C4-2B (cell line): Measurements from ENCODE around the gene IGSF23.
A peak's percentile ranks its signal among the peaks of the same experiment; 100 is the strongest.

Experiments used
- H3K27ac ChIP-seq: fragments of 450-650 bp; 2 replicates; pipeline ENCODE4 v1.5.1; 2017
- CTCF ChIP-seq: fragments of 450-650 bp; conservative IDR thresholded peaks from 2 replicates; pipeline ENCODE4 v1.5.1; 2017; ENCODE audit warnings: mild to moderate bottlenecking
- ZFX ChIP-seq: fragments of 450-650 bp; IDR thresholded peaks from 2 replicates; pipeline ENCODE4 v1.6.1; 2017

IGSF23 gene

GRCh38 chr19:44613295-44614178, at the start of gene IGSF23:
IGSF23 (plus strand) TSS chr19:44613563; CDS start chr19:44613646, 83 bp downstream.
- no peak within 1 kb of the TSS for H3K27ac ChIP-seq
- TF ChIP-seq CTCF: no peak
- no peak for TF ChIP-seq ZFX

- no peak overlapping the region for H3K27ac ChIP-seq
- no peak for TF ChIP-seq CTCF
Measured at GRCh38 chr19:44566984-44567383, 46.4 kb upstream of the IGSF23 start.

DNA sequence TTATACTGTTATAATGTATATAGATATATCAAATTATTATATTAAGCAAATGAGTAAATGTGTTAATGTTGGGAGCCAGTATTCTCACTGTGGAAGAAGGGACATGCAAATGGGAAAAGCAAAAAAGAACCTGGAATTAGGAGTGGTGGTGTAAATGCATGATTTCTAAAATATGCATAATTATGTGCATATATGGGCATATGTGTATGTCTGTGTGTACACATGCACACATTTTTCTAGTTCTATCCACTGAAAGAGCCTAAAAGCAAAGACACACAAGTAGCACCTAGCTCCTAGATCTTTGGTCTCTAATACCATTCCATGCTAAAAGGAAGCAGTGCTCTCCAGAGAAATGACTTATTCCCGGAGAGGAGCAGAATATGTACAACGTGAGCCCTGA, 45.6 kb upstream of the IGSF23 start:
- TF ChIP-seq CTCF: no peak
- no peak overlapping the region for H3K27ac ChIP-seq

DNA sequence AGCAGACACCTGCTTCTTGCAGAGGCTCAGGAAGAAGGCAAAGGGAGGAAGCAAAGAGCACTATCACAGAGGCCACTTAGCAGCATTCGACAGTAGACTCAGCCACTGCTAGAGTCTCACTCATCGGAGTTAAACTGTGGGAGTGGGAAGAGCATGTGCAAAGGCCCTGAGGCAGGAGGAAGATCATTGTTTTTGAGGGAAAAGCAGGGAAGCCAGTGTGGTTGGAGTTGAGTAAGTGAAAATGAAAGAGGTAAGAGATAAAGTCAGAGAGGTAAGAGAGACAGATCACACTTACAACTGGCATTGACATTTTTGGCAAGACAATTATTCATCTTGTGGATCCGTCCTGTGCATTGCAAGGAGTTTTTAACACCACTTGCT, 42.8 kb upstream of the IGSF23 start:
- TF ChIP-seq CTCF: no peak
- TF ChIP-seq ZFX: no peak
- H3K27ac ChIP-seq: no peak overlapping the region

GRCh38 chr19:44570984-44571684, 42.2 kb upstream of the IGSF23 start:
- H3K27ac ChIP-seq: no peak overlapping the region
- TF ChIP-seq CTCF (peak; percentile 74), ZFX (no peak)

DNA sequence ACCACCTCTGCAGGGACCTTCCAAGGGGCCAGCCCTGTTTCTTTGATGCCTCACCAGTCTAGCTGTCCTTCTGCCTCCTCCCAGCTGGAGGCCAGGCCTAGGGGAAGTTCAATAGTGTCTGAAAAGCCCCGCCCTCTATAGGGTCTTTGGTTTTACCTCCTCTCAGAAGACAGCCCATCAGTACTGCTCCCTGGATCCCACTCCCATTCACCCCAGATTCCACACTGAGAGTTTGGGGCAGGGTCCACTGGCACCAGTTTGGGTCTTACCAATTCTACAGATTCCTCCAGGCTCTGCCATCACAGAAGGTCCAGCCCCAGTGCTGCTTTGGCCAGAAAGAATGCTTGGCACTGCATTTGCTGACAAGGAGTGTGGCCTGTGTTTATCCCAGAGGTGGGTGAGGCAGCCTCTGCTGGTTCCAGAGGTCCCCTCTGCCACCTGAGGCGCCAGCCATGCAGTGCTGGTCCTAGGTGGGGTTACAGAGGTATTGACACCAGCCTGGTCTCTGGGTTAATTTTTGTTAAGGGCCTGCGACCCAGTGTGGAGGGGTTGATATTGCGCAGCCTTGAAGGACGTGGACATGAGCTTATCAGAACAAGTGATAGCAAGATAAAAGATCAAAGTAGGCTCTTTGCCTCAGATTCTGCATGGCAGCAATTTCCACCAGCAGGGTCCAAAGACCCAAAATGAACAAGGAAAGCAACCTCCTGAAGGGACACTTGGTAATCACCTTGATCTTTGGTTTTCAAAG, 41.4 kb upstream of the IGSF23 start:
- TF ChIP-seq CTCF: no peak
- no peak for TF ChIP-seq ZFX
- no peak overlapping the region for H3K27ac ChIP-seq

GRCh38 chr19:44572581-44572900, 40.8 kb upstream of the IGSF23 start:
- TF ChIP-seq CTCF: no peak
- TF ChIP-seq ZFX: no peak
- no peak overlapping the region for H3K27ac ChIP-seq
